Rectal smooth muscle tissue (tissue), 1 donor: ENCODE results near the gene ACTG1.

Source experiments
- H3K27ac ChIP-seq: one replicate; pipeline ENCODE4 v1.7.0; 2013; ENCODE audit warnings: low read depth, low read length, inconsistent platforms
- H3K27me3 ChIP-seq: one replicate; pipeline ENCODE4 v1.7.0; 2013; ENCODE audit warnings: low read length; ENCODE audit not compliant: control insufficient read depth, insufficient read depth
- H3K36me3 ChIP-seq: one replicate; pipeline ENCODE4 v1.7.0; 2013; ENCODE audit warnings: low read length; ENCODE audit not compliant: control insufficient read depth, insufficient read depth
- H3K4me1 ChIP-seq: one replicate; pipeline ENCODE4 v1.7.0; 2013; ENCODE audit warnings: low read length; ENCODE audit not compliant: control insufficient read depth, insufficient read depth
- H3K4me3 ChIP-seq: one replicate; pipeline ENCODE4 v1.7.0; 2013; ENCODE audit warnings: low read length
- H3K9ac ChIP-seq: one replicate; pipeline ENCODE4 v1.7.0; 2013; ENCODE audit warnings: low read length

ACTG1 gene

GRCh38 chr17:81551458-81552243 lies 39.1 kb upstream of the ACTG1 start:
- Histone ChIP-seq H3K4me1 (peaks cover 12% of the 10 kb centered on the region), H3K27me3 (no peaks in the 10 kb centered on the region), H3K9ac (peak overlapping the region; percentile 50), H3K36me3 (peaks cover 9% of the 10 kb centered on the region), H3K4me3 (peak overlapping the region; percentile 89), H3K27ac (peak overlapping the region; percentile 67)

DNA sequence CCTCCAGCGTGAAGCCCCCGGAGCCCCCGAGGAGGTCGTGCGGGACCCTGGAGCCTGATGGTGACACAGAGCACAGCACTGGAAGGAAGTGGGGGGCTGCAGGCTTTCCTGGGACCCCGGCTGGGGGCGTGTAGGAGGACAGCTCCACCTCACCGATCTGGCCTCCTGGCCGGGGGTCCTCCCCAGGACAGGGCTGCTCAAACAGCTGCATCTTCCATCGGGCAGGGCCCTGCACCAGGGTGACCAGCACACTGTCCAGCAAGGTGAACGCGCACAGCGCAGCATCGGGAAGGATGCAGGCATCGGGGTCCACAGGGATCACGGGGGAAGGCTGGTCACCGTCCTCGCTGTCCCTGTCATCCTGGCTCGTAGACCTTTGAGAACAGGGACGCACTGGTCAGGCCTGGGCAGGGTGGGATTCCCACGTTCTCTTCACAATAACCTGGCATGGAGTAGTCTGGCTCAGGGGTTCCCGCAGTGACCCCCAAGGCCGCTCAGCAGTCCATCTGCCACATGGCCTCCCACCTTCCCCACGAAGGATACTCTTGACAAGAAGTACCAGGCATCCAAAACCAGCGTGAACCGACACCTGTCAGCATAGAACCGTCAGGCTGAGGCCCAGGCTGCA lies 38.3 kb upstream of the ACTG1 start:
- Histone ChIP-seq H3K27me3 (no peaks in the 10 kb centered on the region), H3K4me1 (peaks cover 12% of the 10 kb centered on the region), H3K27ac (no peak overlapping the region), H3K4me3 (peak overlapping the region; percentile 89), H3K9ac (no peak overlapping the region), H3K36me3 (peaks cover 9% of the 10 kb centered on the region)

DNA sequence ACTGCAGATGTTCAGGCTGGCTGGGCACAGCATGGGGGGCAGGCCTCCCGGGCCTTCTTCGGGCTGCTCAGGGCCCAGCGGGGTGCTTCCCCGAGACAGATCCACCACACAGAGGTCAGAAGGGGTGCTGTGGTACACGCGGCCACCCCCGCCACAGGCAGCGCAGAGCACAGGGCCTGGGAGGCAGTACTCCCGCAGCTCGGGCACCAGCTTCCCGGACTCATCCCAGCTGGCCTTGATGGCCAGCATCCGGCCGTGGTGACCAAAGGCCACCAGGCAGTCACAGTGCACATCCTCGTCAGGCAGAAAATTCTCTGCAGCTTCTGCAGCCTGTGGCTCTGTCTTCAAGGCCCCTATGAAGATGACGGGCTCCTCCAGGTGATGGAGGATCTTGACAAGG lies 37.7 kb upstream of the ACTG1 start:
- Histone ChIP-seq H3K36me3 (peaks cover 10% of the 10 kb centered on the region), H3K9ac (no peak overlapping the region), H3K27me3 (no peaks in the 10 kb centered on the region), H3K4me3 (no peak overlapping the region), H3K4me1 (peaks cover 12% of the 10 kb centered on the region), H3K27ac (no peak overlapping the region)

DNA sequence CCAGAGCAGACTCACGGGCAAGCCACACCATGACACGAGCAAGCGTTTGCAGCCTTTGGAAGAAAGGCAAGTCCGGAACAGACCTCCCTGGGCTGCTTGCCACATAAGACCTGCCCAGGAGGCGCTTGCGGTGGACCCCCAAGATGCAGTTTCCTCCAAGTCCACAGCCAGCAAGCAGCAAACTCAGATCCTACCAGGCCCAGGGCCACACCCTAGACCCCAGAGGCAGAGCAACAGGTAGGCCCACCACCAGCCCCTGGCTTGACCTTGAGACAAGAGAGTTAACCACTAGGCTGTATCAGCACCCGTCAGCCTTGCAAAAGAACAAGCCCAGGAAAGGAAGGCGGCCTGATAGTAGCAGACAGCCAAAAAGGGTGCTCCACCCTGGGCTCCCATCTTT lies 37.2 kb upstream of the ACTG1 start:
- Histone ChIP-seq H3K9ac (no peak overlapping the region), H3K4me3 (no peak overlapping the region), H3K36me3 (peaks cover 15% of the 10 kb centered on the region), H3K27ac (no peak overlapping the region), H3K4me1 (peaks cover 12% of the 10 kb centered on the region), H3K27me3 (no peaks in the 10 kb centered on the region)

- Histone ChIP-seq H3K4me3 (no peak overlapping the region), H3K27ac (no peak overlapping the region), H3K27me3 (no peaks in the 10 kb centered on the region), H3K9ac (no peak overlapping the region), H3K4me1 (peaks cover 12% of the 10 kb centered on the region), H3K36me3 (peaks cover 19% of the 10 kb centered on the region)
These were observed 36.5 kb upstream of the ACTG1 start for GRCh38 chr17:81549031-81549557.

DNA sequence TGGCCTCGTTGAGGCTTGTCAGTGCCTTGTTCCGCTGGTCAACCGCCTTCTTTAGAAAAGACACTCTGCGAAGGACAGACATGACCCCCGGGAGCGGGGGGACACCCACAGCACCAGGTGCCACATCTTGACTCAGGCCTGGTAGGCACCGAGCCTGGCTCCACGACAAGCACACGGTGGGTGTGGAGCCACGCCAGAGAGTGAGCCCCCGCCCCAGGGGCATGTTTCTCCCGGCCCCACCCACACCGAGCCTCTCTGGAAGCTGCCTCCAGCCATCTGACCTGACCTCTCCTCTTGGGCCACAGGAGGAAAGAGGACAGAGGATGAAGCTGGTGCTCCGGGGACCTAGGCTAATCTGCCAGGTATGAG lies 35.0 kb upstream of the ACTG1 start:
- Histone ChIP-seq H3K4me1 (peaks cover 5% of the 10 kb centered on the region), H3K4me3 (no peak overlapping the region), H3K9ac (no peak overlapping the region), H3K36me3 (peaks cover 21% of the 10 kb centered on the region), H3K27ac (no peak overlapping the region), H3K27me3 (no peaks in the 10 kb centered on the region)

- Histone ChIP-seq H3K9ac (no peak overlapping the region), H3K4me1 (peaks cover 5% of the 10 kb centered on the region), H3K4me3 (no peak overlapping the region), H3K27ac (no peak overlapping the region), H3K27me3 (no peaks in the 10 kb centered on the region), H3K36me3 (peaks cover 21% of the 10 kb centered on the region)
These were observed 34.5 kb upstream of the ACTG1 start for GRCh38 chr17:81546906-81547613.

DNA sequence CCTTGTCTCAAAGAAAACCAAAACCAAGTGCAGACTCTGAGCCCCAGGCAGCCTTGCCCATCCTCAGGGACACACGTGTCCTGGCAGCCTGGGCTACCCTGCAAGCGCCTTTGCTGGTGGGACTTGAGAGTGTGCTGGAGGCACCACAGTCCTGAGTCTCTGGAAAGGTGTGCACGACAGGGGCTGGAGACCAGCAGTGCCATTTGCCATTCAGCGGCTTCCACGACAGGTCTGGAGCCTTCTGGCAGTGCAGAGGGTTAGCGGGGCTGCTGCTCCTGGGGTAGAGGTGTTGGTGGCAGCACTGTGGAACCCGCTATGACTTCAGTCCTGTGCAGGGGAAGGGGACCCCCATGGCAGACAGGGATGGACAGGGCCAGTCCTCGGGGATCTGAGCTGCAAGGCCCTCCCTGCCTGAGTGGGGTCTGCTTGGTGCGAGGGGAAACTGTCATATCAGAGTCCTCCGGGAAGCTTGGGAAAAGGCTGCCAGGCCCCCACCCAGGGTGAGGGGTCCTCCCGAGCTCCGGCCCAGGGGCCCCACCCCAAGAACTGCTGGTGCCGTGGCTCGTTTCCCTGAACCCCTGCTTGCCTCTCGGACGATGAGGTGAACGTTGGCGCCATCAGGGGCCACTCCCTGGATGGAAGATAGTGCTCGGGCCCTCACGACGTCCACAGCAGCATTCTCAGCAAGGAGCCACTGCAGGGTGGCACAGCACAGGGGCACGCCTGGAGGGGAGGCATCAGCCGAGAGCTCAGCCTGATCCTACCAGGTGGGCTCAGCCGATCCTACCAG lies 32.8 kb upstream of the ACTG1 start:
- Histone ChIP-seq H3K4me1 (no peaks in the 10 kb centered on the region), H3K36me3 (peaks cover 21% of the 10 kb centered on the region), H3K27me3 (no peaks in the 10 kb centered on the region), H3K4me3 (no peak overlapping the region), H3K27ac (no peak overlapping the region), H3K9ac (no peak overlapping the region)

- Histone ChIP-seq H3K27me3 (no peaks in the 10 kb centered on the region), H3K9ac (no peak overlapping the region), H3K4me1 (no peaks in the 10 kb centered on the region), H3K27ac (no peak overlapping the region), H3K4me3 (no peak overlapping the region), H3K36me3 (peaks cover 24% of the 10 kb centered on the region)
These were observed 31.8 kb upstream of the ACTG1 start for GRCh38 chr17:81544281-81544974.

- H3K4me1 ChIP-seq = no peaks in the 10 kb centered on the region
- peaks cover 24% of the 10 kb centered on the region for H3K36me3 ChIP-seq
These were observed 31.2 kb upstream of the ACTG1 start for GRCh38 chr17:81543756-81544155.

DNA sequence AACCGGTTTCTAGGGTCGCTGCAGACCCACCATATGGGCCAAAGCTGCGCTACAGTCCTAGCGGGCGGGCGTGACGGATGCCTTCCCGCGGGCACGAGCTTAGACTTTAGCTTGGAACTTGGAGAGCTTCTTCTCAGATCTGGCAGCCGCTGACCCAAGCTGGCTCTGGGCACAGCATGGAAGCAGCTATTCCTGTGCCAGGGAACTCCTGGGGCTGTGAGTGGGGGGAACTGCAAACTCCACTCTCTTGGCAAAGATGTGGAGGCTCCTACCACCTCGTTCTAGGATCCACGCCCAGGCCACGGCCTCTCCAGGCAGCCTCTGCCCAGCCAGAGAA lies 30.7 kb upstream of the ACTG1 start:
- Histone ChIP-seq H3K4me1 (no peaks in the 10 kb centered on the region), H3K9ac (no peak overlapping the region), H3K4me3 (no peak overlapping the region), H3K27ac (no peak overlapping the region), H3K27me3 (no peaks in the 10 kb centered on the region), H3K36me3 (peaks cover 24% of the 10 kb centered on the region)

More at GRCh38 chr17:81543756-81544155, 31.2 kb upstream of the ACTG1 start:
- no peak overlapping the region for H3K9ac ChIP-seq
- no peak overlapping the region for H3K27ac ChIP-seq
- H3K4me3 ChIP-seq = no peak overlapping the region
- no peaks in the 10 kb centered on the region for H3K27me3 ChIP-seq
